SHP77 (cell line): ENCODE data around the gene STXBP2.

ENCODE experiments used
- DNase-seq, 2 experiments: peaks; one replicate each; lab custom pipeline; 2025; lab: John Stamatoyannopoulos, UW

The STXBP2 gene

GRCh38 chr19:7636691-7637373 lies at the start of gene STXBP2:
Gene STXBP2 (plus strand): TSS chr19:7637110. CDS start chr19:7637150, 40 bp downstream.
- peak; percentile 44 to 66 for DNase-seq

DNA sequence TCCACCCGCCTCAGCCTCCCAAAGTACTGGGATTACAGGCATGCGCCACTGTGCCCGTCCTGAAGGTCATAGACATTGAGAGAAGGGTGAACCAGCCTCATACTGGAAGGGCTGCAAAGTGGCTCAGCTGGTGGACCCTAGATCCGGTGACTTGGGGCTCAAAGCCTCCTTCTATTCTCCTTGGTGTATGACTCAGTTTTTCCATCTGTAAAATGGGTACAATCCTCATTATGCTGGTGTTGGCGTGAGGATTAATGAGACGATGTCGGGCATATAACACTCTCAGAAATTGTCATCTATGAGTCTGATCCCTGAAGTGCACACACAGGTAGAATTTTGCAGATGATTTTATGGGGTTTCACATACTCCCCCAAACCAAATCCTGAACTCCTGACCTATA lies 47.1 kb upstream of the STXBP2 start:
- DNase-seq = no peak

- DNase-seq = no peak
Observed at GRCh38 chr19:7590256-7590655, 46.7 kb upstream of the STXBP2 start.

- DNase-seq = peak; percentile 39 to 61
Observed at GRCh38 chr19:7595466-7596133, 41.3 kb upstream of the STXBP2 start, which contains the start of gene CAMSAP3. Gene CAMSAP3 (plus strand): TSS chr19:7595863. CDS start chr19:7596003, 140 bp downstream.

DNA sequence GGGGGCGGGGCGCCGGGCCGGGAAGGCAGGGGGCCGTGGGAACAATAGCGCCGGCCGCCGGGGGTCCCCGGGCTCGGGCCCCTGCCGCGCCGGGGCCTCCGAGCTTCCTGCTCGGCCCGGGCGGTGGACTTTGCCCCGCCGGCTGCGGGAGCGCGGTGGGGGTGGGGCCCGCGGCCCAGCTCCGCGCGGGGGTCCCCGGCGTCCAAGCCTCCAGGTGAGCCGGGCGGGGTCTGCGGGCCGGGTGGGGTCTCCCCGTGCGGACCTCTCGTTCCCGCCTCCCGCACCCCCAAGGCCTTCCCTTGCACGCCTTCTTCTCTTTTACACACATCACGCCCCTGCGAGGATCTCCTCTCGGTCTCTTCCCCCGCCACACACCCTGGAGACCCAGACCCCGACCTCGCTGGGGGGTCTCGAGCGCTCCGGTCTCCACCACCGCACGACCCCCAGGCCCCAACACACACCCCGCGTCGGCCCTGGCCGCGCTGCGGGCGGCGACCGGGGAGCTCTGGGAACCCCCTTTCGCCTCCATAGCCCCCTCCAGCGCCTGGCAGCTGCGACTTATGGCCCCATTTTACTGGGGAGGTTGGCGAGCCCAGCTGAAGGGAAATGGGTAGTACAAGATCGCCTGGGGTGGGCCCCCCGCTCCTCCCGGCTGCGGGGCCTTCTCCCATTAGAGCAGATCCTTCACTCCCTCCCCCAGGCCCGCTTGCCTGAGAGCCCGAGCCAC lies 40.5 kb upstream of the STXBP2 start:
- DNase-seq = no peak

- DNase-seq = no peak
Observed at GRCh38 chr19:7597689-7598088, 39.2 kb upstream of the STXBP2 start.

GRCh38 chr19:7598180-7598579 lies 38.7 kb upstream of the STXBP2 start:
- DNase-seq = no peak

DNA sequence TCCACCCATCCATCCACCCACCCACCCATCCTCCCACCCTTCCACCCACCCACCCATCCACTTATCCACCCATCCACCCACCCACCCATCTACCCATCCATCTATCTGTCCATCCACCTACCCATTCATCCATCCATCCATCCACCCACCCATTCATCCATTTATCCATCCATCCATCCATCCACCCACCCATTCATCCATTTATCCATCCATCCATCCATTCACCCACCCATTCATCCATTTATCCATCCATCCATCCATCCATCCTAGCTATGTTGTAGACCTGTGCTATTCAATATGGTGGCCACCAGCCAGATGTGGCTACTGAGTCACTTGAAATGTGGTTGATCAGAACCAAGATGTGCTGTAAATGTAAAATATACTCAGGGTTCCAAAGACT lies 36.2 kb upstream of the STXBP2 start:
- DNase-seq = no peak

GRCh38 chr19:7602240-7602934 lies 34.5 kb upstream of the STXBP2 start:
- no peak for DNase-seq

GRCh38 chr19:7602935-7603497 lies 33.9 kb upstream of the STXBP2 start:
- no peak for DNase-seq

DNA sequence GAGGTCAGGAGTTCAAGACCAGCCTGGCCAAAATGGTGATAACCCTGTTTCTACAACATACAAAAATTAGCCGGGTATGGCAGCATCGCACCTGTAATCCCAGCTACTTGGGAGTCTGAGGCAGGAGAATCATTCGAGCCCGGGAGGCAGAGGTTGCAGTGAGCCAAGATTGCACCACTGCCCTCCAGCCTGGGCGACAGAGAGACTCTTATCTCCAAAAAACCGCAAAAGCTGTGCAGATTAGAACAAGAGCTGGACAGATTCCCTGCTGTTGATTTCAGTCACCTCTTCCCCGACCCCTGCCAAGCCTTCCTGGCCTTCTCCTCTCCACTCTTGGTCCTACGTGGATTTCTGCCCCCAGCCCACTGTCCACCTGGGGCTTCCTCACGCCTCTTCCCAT lies 33.0 kb upstream of the STXBP2 start:
- no peak for DNase-seq

- DNase-seq = peak; percentile 32 to 41
Observed at GRCh38 chr19:7605490-7606222, 31.3 kb upstream of the STXBP2 start.

- DNase-seq = no peak
Observed at GRCh38 chr19:7606289-7606688, 30.6 kb upstream of the STXBP2 start.

DNA sequence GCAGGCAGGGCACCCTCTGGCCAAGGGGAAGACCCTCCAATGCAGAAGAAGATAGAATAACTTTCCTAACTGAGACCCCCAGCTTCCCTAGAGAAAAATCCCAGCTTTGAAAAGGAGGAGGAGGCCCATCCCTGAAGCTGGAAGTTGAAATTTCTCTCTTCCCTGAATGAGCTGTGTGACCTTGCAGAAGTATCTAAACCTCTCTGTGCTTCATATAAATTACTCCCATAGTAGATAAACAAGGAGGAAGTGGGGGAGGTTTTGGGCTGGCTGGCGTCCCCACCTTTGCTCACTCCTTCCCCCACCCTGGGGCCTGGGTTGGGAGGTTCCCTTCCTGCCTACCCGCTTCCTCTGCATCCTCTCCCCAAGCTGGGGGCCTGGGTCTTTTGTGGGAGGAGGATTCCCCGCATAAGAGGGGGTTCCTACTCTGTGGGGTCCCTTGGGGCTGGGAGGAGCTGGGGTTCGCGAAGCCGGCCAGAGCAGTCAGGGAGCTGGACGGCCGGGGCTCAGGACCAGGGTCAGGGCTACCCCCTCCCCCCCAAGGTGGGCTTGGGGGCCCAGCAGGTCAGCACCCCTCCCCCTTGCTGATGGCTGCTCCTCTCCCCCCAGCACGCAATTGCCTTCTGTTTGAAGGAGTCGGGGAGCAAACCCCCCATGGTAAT lies 29.6 kb upstream of the STXBP2 start:
- no peak for DNase-seq

DNA sequence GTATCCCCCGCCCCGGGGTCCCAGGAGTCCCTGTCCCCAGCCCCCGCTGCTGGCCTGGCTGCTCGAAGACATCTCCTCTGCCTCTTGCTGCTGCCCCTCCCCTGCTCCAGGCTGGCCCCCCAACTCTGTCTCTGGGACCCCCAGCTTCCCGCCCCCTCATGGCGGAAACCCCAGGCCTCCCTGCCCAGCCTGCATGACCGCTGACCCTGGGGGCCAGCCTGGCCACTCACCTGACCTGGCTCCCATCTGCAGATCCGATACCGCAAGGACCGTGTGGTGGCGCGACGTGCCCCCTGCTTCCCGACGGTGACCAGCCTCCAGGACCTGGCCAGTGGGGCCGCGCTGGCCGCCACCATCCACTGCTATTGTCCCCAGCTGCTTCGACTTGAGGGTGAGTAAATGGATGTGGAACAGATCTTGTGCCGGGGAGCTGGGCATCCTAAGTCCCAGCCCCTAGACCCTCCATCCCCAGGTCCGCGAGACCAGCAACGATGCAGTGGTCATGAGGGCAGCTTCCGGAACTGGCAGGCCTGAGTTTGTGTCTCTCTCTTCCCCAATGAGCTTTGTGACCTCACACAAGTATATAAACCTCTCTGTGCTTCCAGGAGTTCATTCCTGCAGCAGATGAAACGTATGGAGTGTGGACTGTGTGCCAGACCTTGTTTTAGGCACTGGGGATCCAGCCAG lies 28.9 kb upstream of the STXBP2 start:
- no peak for DNase-seq

DNA sequence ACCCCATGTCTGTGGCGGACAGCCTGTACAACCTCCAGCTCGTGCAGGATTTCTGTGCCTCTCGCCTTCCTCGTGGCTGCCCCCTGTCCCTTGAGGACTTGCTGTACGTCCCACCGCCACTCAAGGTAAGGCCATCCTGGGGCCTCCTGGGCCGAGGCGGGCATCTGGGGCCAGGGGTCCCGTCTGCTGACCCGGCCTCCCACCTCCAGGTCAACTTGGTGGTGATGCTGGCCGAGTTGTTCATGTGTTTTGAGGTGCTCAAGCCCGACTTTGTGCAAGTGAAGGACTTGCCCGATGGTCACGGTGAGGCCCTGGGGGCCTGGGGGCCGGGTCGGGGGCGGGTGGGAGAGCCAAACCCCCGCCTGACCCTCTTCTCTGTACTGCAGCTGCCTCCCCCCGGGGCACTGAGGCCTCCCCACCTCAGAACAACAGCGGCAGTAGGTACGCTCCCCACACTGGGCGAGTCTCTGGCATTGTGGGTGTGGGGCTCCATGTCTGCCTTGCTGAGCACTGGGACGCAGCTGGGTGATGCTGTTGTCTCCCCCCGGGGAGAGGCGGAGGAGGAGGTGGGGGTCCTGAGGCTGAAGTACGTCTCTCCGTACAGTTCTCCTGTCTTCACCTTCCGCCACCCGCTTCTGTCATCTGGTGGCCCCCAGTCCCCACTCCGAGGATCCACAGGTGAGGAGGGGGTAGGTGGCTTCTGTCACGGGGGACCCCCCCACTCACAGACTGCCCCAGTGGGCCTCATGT lies 26.2 kb upstream of the STXBP2 start:
- no peak for DNase-seq

GRCh38 chr19:7611541-7612279 lies 25.2 kb upstream of the STXBP2 start:
- DNase-seq = no peak
